PFSK-1 (cell line): ENCODE measurements around the gene FRZB.

ENCODE experiments used
- SIN3A ChIP-seq: IDR thresholded peaks from 2 replicates; pipeline ENCODE4 v1.6.1; 2012; ENCODE audit warnings: mild to moderate bottlenecking, low read length, moderate library complexity, borderline replicate concordance; ENCODE audit not compliant: insufficient read depth
- TAF1 ChIP-seq: IDR thresholded peaks from 2 replicates; pipeline ENCODE4 v1.6.1; 2012; ENCODE audit warnings: low read length, control low read depth, borderline replicate concordance; ENCODE audit not compliant: insufficient read depth

GRCh38 chr2:182784777-182785176, 81.7 kb downstream of the FRZB start:
- TF ChIP-seq SIN3A (no peak), TAF1 (no peak)
